ENCODE measurements around the gene FGF14. TPM values are rescaled to one million over a fixed set of nuclear protein-coding genes. Genes with fewer than 3 reads are reported as not detected.

FGF14 gene
- polyA plus RNA-seq, 1 of the 3 experiments (the other 2 are of a cell fraction) = 0.20 TPM

- no peaks in the 10 kb centered on the region for H3K79me2 ChIP-seq (ENCODE audit: insufficient read depth)
- H3K27me3 ChIP-seq (ENCODE audit: insufficient read depth) = no peaks in the 10 kb centered on the region
- H3K4me3 ChIP-seq (ENCODE audit: low read depth in 2 of 2, low read length in 1 of 2) = no peak overlapping the region
- H3K27ac ChIP-seq (ENCODE audit: low read depth in 2 of 2, low read length in 1 of 2) = no peak overlapping the region; a peak in 1 of 4 replicates
- H3K9me2 ChIP-seq = no peaks in the 10 kb centered on the region
- no peaks in the 10 kb centered on the region for H3K9me3 ChIP-seq
- no peak overlapping the region for H3K4me2 ChIP-seq
- H2AFZ ChIP-seq (ENCODE audit: low read depth) = no peak overlapping the region
- no peak for DNase-seq
- TF ChIP-seq NFIC (IDR thresholded peaks at IDR 0.05; ENCODE audit: borderline replicate concordance) = no peak
- no peak for TF ChIP-seq IRF3 (IDR thresholded peaks at IDR 0.05; ENCODE audit: low read depth, low read length)
- TF ChIP-seq PBX3 (IDR thresholded peaks at IDR 0.05) = no peak
- no peak for TF ChIP-seq FOSL2 (IDR thresholded peaks at IDR 0.05; ENCODE audit: borderline replicate concordance, low read depth)
- TF ChIP-seq REST (IDR thresholded peaks at IDR 0.05; ENCODE audit: low read depth, low read length) = no peak
- TF ChIP-seq EP300 (IDR thresholded peaks at IDR 0.05; ENCODE audit: borderline replicate concordance in 1 of 2, low read depth in 1 of 2, low read length in 1 of 2) = no peak
- no peak for TF ChIP-seq MXI1 (IDR thresholded peaks at IDR 0.05; ENCODE audit: low read depth, low read length)
- TF ChIP-seq CTCF (IDR thresholded peaks at IDR 0.05) = no peak
- H4K20me1 ChIP-seq (ENCODE audit: insufficient read depth) = no peaks in the 10 kb centered on the region
- H3F3A ChIP-seq (replicated peaks; ENCODE audit: insufficient read depth) = no peaks in the 10 kb centered on the region
- H3K36me3 ChIP-seq (replicated peaks in 1 of 2; ENCODE audit: control insufficient read depth in 1 of 2, insufficient read depth in 2 of 2, low read length in 1 of 2) = peaks cover 0 to 4% of the 10 kb centered on the region in 2 experiments
- 70% methylated on average over 8 of the region's 8 CpGs for WGBS (ENCODE audit: low lambda C conversion rate)
- ChIA-PET CTCF (interaction anchor here (0.8 to 2.8 kb wide), 6 partner anchors 10 to 148 kb away, joined by 3 to 14 read pairs (median 4); no protein-coding TSS in a partner anchor), POLR2A (no interaction called here)
- H3K9ac ChIP-seq = no peak overlapping the region
- peaks cover 0 to 6% of the 10 kb centered on the region in 2 experiments; a peak in 1 of 4 replicates for H3K4me1 ChIP-seq (ENCODE audit: control insufficient read depth in 1 of 2, insufficient read depth in 2 of 2, low read depth in 1 of 2, low read length in 1 of 2)
These were observed 311.3 kb downstream of the FGF14 start for GRCh38 chr13:102090532-102090931.

Measured in SK-N-SH (cell line).